Dermis microvascular lymphatic vessel endothelial cell (primary cell): Measurements from ENCODE around the gene ANO3. TPM values are rescaled to one million over a fixed set of nuclear protein-coding genes. Genes with fewer than 3 reads are reported as not detected.

Experiments
- DNase-seq, 2 donors: peaks; one replicate each; pipeline versions ENCODE4 v3.0.0 to v3.0.0-alpha.2; 2010; ENCODE audit warnings: low read depth in 2 of 2
- total RNA-seq: library from RNA; depleted of rRNA; stranded (reverse); fragments of >200 nt; gene quantifications from 2 replicates; pipeline ENCODE4 v1.2.1, GENCODE V29; 2014

Gene ANO3
- total RNA-seq, 1 donor from 2014 or later, result not detected

DNA sequence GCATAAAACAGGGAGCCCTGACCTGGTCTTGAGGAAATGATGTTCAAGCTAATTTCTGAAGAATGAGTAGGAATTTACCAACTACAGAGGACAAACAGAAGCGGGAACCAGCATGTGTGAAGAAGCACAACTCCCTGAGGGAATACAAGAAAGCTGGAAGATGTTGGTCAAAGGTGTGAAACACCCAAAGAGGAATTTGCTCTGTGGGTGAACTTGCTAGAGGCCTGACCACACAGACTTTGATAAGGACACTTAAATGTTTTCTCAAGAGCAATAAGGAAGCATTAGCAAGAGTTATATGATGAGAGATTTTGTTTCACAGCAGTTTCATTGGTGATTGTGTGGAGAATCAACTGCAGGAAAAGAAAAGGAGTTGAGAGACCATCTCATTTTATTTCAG is 372.3 kb downstream of the ANO3 start:
- DNase-seq, result no peak

- no peak for DNase-seq
Observed at GRCh38 chr11:26706181-26706580, 374.3 kb downstream of the ANO3 start.

DNA sequence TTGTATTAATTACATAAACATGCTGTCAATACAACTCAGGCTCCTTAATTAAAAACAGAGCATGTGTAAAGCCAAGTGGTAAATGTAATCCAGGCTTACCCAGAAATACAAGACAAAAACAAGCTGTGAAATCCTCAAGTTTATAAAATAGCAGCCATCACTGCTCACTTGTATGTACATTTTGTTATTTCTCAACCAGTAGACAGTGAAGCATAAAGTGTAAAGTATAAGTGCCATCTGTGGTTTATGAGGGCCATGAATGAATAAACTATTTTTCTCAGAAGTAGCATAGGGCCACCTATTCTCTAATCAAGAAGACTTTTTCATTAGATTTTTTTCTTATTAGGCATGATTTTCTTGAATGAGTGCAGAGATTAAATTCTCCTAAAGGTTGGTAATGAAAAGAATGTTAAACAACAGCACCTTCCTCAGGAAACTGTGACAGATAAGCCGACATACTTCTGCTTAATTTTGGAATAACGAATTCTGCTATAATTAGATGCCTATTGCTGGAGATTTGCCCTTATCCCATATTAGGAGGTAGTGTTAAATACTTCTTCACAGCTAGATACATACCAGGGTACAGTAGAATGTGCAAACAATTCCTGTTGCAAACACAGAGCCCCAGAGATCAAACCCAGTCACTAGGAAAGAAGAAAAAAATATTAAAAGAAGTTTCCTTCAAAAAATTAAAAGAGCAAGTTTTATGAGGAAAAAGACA is 377.0 kb downstream of the ANO3 start:
- no peak for DNase-seq

- no peak for DNase-seq
Observed at GRCh38 chr11:26710489-26710888, 378.6 kb downstream of the ANO3 start.

GRCh38 chr11:26712497-26712896 is 380.6 kb downstream of the ANO3 start:
- no peak for DNase-seq

Other genes with a start within 250 kb of the ANO3 start
- not detected in 2 replicates for gene MUC15, start 240.1 kb downstream of the ANO3 start, total RNA-seq